HEK293 (cell line): ENCODE measurements around the gene PCSK6.
A peak's percentile ranks its signal among the peaks of the same experiment; 100 is the strongest.

ENCODE experiments used
- CTCF ChIA-PET: fragments of 350-600 bp; formaldehyde crosslinking; extraction: SDS; loops from one replicate; lab custom pipeline; 2021; ENCODE audit warnings: antibody characterized with exemption; lab: Yijun Ruan, JAX
- POLR2A ChIA-PET: fragments of 300-600 bp; formaldehyde crosslinking; extraction: SDS; loops from one replicate; lab custom pipeline; 2020; ENCODE audit warnings: antibody characterized with exemption, inconsistent platforms; lab: Yijun Ruan, JAX
- H3K27ac ChIP-seq: fragments of 200-500 bp; sonication (Bioruptor generic); 2 replicates; pipeline ENCODE4 v1.5.1; 2014; ENCODE audit warnings: low read depth, low read length, control low read depth, inconsistent platforms; ENCODE audit errors: extremely low read depth
- H3K36me3 ChIP-seq, 2 experiments: fragments of 200-500 bp in 1 of 2; sonication (Bioruptor generic) in 1 of 2; 1 replicate in 1 of 2; 2 replicates in 1 of 2; pipeline ENCODE4 v1.5.1; 2014 to 2017; ENCODE audit warnings: inconsistent platforms in 2 of 2, low read length in 2 of 2; ENCODE audit not compliant: control insufficient read depth in 2 of 2, insufficient read depth in 1 of 2
- H3K4me1 ChIP-seq: fragments of 200-500 bp; sonication (Bioruptor generic); 2 replicates; pipeline ENCODE4 v1.5.1; 2014; ENCODE audit warnings: mild to moderate bottlenecking, low read length, inconsistent platforms; ENCODE audit not compliant: control insufficient read depth, insufficient read depth
- H3K4me3 ChIP-seq: 2 replicates; pipeline ENCODE4 v1.5.1; 2011; ENCODE audit warnings: low read depth, mild to moderate bottlenecking, control low read depth, low read length, moderate library complexity
- H3K9me3 ChIP-seq: fragments of 200-500 bp; sonication (Bioruptor generic); 2 replicates; pipeline ENCODE4 v1.5.1; 2014; ENCODE audit warnings: low read depth, low read length, inconsistent platforms; ENCODE audit not compliant: control insufficient read depth, insufficient read depth
- KLF1 ChIP-seq: fragments of 450-650 bp; formaldehyde crosslinking; IDR thresholded peaks from 2 replicates; pipeline ENCODE4 v1.5.1; 2016; ENCODE audit warnings: missing biosample characterization, missing genetic modification characterization
- KLF17 ChIP-seq: fragments of 450-650 bp; formaldehyde crosslinking; IDR thresholded peaks from 2 replicates; pipeline ENCODE4 v1.5.1; 2016; ENCODE audit warnings: missing biosample characterization, missing genetic modification characterization
- ZBTB17 ChIP-seq: fragments of 450-650 bp; formaldehyde crosslinking; IDR thresholded peaks from 2 replicates; pipeline ENCODE4 v1.5.1; 2016; ENCODE audit warnings: missing biosample characterization, missing genetic modification characterization
- ZNF10 ChIP-seq: fragments of 450-650 bp; formaldehyde crosslinking; IDR thresholded peaks from 2 replicates; pipeline ENCODE4 v1.5.1; 2017; ENCODE audit warnings: missing biosample characterization, missing genetic modification characterization
- ZNF132 ChIP-seq: fragments of 450-650 bp; formaldehyde crosslinking; IDR thresholded peaks from 2 replicates; pipeline ENCODE4 v1.5.1; 2017; ENCODE audit warnings: missing biosample characterization, missing genetic modification characterization, borderline replicate concordance
- ZNF140 ChIP-seq: fragments of 450-650 bp; formaldehyde crosslinking; IDR thresholded peaks from 2 replicates; pipeline ENCODE4 v1.5.1; 2016; ENCODE audit warnings: missing biosample characterization, missing genetic modification characterization
- ZNF2 ChIP-seq: fragments of 450-650 bp; formaldehyde crosslinking; IDR thresholded peaks from 2 replicates; pipeline ENCODE4 v1.5.1; 2016; ENCODE audit warnings: missing biosample characterization, missing genetic modification characterization
- ZNF202 ChIP-seq: fragments of 450-650 bp; formaldehyde crosslinking; IDR thresholded peaks from 2 replicates; pipeline ENCODE4 v1.5.1; 2016; ENCODE audit warnings: missing biosample characterization, missing genetic modification characterization, borderline replicate concordance
- ZNF280C ChIP-seq: fragments of 450-650 bp; formaldehyde crosslinking; IDR thresholded peaks from 2 replicates; pipeline ENCODE4 v1.5.1; 2016; ENCODE audit warnings: missing biosample characterization, missing genetic modification characterization
- ZNF416 ChIP-seq: fragments of 450-650 bp; formaldehyde crosslinking; IDR thresholded peaks from 2 replicates; pipeline ENCODE4 v1.5.1; 2016; ENCODE audit warnings: missing biosample characterization, missing genetic modification characterization
- ZNF513 ChIP-seq: fragments of 450-650 bp; IDR thresholded peaks from 2 replicates; pipeline ENCODE4 v1.5.1; 2018; ENCODE audit warnings: missing biosample characterization, missing genetic modification characterization
- ZNF555 ChIP-seq: fragments of 450-650 bp; formaldehyde crosslinking; conservative IDR thresholded peaks from 2 replicates; pipeline ENCODE4 v1.5.1; 2017; ENCODE audit warnings: missing biosample characterization, mild to moderate bottlenecking, missing genetic modification characterization, inconsistent platforms
- ZNF600 ChIP-seq: fragments of 450-650 bp; formaldehyde crosslinking; IDR thresholded peaks from 2 replicates; pipeline ENCODE4 v1.5.1; 2016; ENCODE audit warnings: missing biosample characterization, missing genetic modification characterization
- ZNF610 ChIP-seq: fragments of 450-650 bp; formaldehyde crosslinking; IDR thresholded peaks from 2 replicates; pipeline ENCODE4 v1.5.1; 2016; ENCODE audit warnings: missing biosample characterization, missing genetic modification characterization, borderline replicate concordance
- ZNF670 ChIP-seq: fragments of 450-650 bp; formaldehyde crosslinking; IDR thresholded peaks from 2 replicates; pipeline ENCODE4 v1.5.1; 2016; ENCODE audit warnings: missing biosample characterization, missing genetic modification characterization, low read depth

Gene PCSK6

GRCh38 chr15:101483462-101483861 is 6.0 kb downstream of the PCSK6 start:
- peaks cover 11 to 43% of the 10 kb centered on the region in 2 experiments; a peak in 2 of 3 replicates for H3K36me3 ChIP-seq
- ChIA-PET CTCF (interaction anchor here (0.5 to 2.0 kb wide), 2 partner anchors 19 to 1707 kb away, joined by 3 to 6 read pairs; no protein-coding TSS in a partner anchor), POLR2A (interaction anchor here (0.5 kb wide), 1 partner anchor 119 kb away, joined by 8 read pairs; no protein-coding TSS in a partner anchor)
- no peaks in the 10 kb centered on the region for H3K9me3 ChIP-seq
- TF ChIP-seq KLF1 = peak; percentile 67
- peak; percentile 68 for TF ChIP-seq KLF17
- TF ChIP-seq ZNF670 = no peak
- TF ChIP-seq ZBTB17 (tag by site-specific recombination) = no peak
- no peak overlapping the region for H3K27ac ChIP-seq
- peaks cover 4% of the 10 kb centered on the region for H3K4me1 ChIP-seq
- no peak overlapping the region for H3K4me3 ChIP-seq

GRCh38 chr15:101482526-101483371 is 6.8 kb downstream of the PCSK6 start:
- 0 out of 2 replicates have a peak, but pooled peaks have one; percentile 40 for TF ChIP-seq ZNF10 (tag by site-specific recombination)
- TF ChIP-seq ZNF610 = no peak
- no peaks in the 10 kb centered on the region for H3K4me1 ChIP-seq
- peaks cover 11 to 43% of the 10 kb centered on the region in 2 experiments; a peak in 2 of 3 replicates for H3K36me3 ChIP-seq
- CTCF ChIA-PET = interaction anchor here (0.5 to 2.0 kb wide), 2 partner anchors 20 to 1706 kb away, joined by 3 to 6 read pairs; no protein-coding TSS in a partner anchor
- POLR2A ChIA-PET = interaction anchor here (0.5 kb wide), 1 partner anchor 118 kb away, joined by 8 read pairs; no protein-coding TSS in a partner anchor
- H3K4me3 ChIP-seq = no peak overlapping the region
- no peaks in the 10 kb centered on the region for H3K9me3 ChIP-seq
- H3K27ac ChIP-seq = no peak overlapping the region

GRCh38 chr15:101481917-101482525 is 7.5 kb downstream of the PCSK6 start:
- CTCF ChIA-PET = interaction anchor here (2.0 kb wide), 1 partner anchor 20 kb away, joined by 6 read pairs; no protein-coding TSS in a partner anchor
- H3K4me1 ChIP-seq = no peaks in the 10 kb centered on the region

GRCh38 chr15:101481381-101481705 is 8.2 kb downstream of the PCSK6 start:
- H3K4me1 ChIP-seq = no peaks in the 10 kb centered on the region
- H3K36me3 ChIP-seq = peaks cover 11 to 31% of the 10 kb centered on the region in 2 experiments; a peak in 2 of 3 replicates
- TF ChIP-seq ZNF2 = no peak
- TF ChIP-seq ZNF555 (tag by site-specific recombination) = no peak
- no peak for TF ChIP-seq ZNF202 (tag by site-specific recombination)
- TF ChIP-seq ZNF140 (tag by site-specific recombination) = no peak
- TF ChIP-seq ZNF132 (tag by site-specific recombination) = no peak
- TF ChIP-seq ZNF416 (tag by site-specific recombination) = no peak
- TF ChIP-seq ZNF513 (tag by site-specific recombination) = no peak
- TF ChIP-seq ZNF600 (tag by site-specific recombination) = no peak
- H3K9me3 ChIP-seq = no peaks in the 10 kb centered on the region
- H3K4me3 ChIP-seq = no peak overlapping the region
- H3K27ac ChIP-seq = no peak overlapping the region
- ChIA-PET CTCF (interaction anchor here (2.0 kb wide), 1 partner anchor 21 kb away, joined by 6 read pairs; no protein-coding TSS in a partner anchor), POLR2A (no interaction called here)

More at GRCh38 chr15:101481917-101482525, 7.5 kb downstream of the PCSK6 start:
- no peak for TF ChIP-seq ZNF280C (tag by site-specific recombination)
- no peak overlapping the region for H3K27ac ChIP-seq
- POLR2A ChIA-PET = no interaction called here
- H3K9me3 ChIP-seq = no peaks in the 10 kb centered on the region
- H3K36me3 ChIP-seq = peaks cover 11 to 37% of the 10 kb centered on the region in 2 experiments; a peak in 2 of 3 replicates
- H3K4me3 ChIP-seq = no peak overlapping the region
